OCI-LY3 (cell line): ENCODE results near the gene OR5L2.

Experiments
- H2AFZ ChIP-seq: fragments of 200-600, 300-600 bp; shearing (Covaris generic); 2 replicates; pipeline ENCODE4 v1.6.0; 2014; ENCODE audit warnings: antibody characterized with exemption, low read depth, low read length
- H3K27ac ChIP-seq: fragments of 200-600, 300-600 bp; sonication (generic); 2 replicates; pipeline ENCODE4 v1.5.1; 2014; ENCODE audit warnings: mild to moderate bottlenecking, low read length, moderate library complexity, mixed read lengths
- H3K27me3 ChIP-seq: fragments of 200-600, 300-600 bp; sonication (generic); 2 replicates; pipeline ENCODE4 v1.6.1; 2014; ENCODE audit warnings: low read depth, low read length, mixed read lengths
- H3K36me3 ChIP-seq: fragments of 200-600, 300-600 bp; sonication (generic); replicated peaks from 2 replicates; pipeline ENCODE3; 2014; ENCODE audit warnings: low read depth, low read length, mixed read lengths
- H3K4me1 ChIP-seq: fragments of 300-600, 200-600 bp; sonication (generic); 2 replicates; pipeline ENCODE4 v1.6.1; 2014; ENCODE audit warnings: low read length, mixed read lengths
- H3K4me2 ChIP-seq: fragments of 200-600, 300-600 bp; sonication (generic); 2 replicates; pipeline ENCODE4 v1.6.1; 2014; ENCODE audit warnings: low read length, mixed read lengths
- H3K4me3 ChIP-seq: fragments of 300-600, 200-600 bp; sonication (generic); 2 replicates; pipeline ENCODE4 v1.5.1; 2014; ENCODE audit warnings: antibody characterized with exemption, mild to moderate bottlenecking, low read length, moderate library complexity
- H3K79me2 ChIP-seq: fragments of 300-600, 200-600 bp; shearing (Covaris generic); 2 replicates; pipeline ENCODE4 v1.6.1; 2014; ENCODE audit warnings: mild to moderate bottlenecking, low read length, mixed read lengths
- H3K9ac ChIP-seq: fragments of 300-600, 200-600 bp; shearing (Covaris generic); 2 replicates; pipeline ENCODE4 v1.6.0; 2014; ENCODE audit warnings: mild to moderate bottlenecking, low read length, moderate library complexity
- H3K9me3 ChIP-seq: fragments of 200-600, 300-600 bp; shearing (Covaris generic); 2 replicates; pipeline ENCODE4 v1.6.1; 2014; ENCODE audit warnings: low read length, mixed read lengths; ENCODE audit not compliant: insufficient read depth
- H4K20me1 ChIP-seq: fragments of 200-600, 300-600 bp; sonication (generic); 2 replicates; pipeline ENCODE4 v1.6.1; 2016; ENCODE audit warnings: low read length, mixed read lengths; ENCODE audit not compliant: insufficient read depth
- EZH2phosphoT487 ChIP-seq: fragments of 200-600 bp; shearing (Covaris generic); IDR thresholded peaks from 2 replicates; pipeline ENCODE4 v1.6.1; 2018; ENCODE audit warnings: antibody characterized with exemption, mixed run types, low read depth
- TF ChIP-seq, protein P1 (sequence below): fragments of 200-600, 300-600 bp; sonication (generic); IDR thresholded peaks from 2 replicates; pipeline ENCODE4 v1.5.1; 2014; ENCODE audit warnings: antibody characterized with exemption, low read length, low read depth

OR5L2 gene

GRCh38 chr11:55826919-55827318 lies at the start of gene OR5L2:
Gene OR5L2 (plus strand): TSS chr11:55827219. CDS start chr11:55827219, 0 bp downstream.
- no peak within 1 kb of the TSS for H2AFZ ChIP-seq
- TF ChIP-seq, protein P1, sequence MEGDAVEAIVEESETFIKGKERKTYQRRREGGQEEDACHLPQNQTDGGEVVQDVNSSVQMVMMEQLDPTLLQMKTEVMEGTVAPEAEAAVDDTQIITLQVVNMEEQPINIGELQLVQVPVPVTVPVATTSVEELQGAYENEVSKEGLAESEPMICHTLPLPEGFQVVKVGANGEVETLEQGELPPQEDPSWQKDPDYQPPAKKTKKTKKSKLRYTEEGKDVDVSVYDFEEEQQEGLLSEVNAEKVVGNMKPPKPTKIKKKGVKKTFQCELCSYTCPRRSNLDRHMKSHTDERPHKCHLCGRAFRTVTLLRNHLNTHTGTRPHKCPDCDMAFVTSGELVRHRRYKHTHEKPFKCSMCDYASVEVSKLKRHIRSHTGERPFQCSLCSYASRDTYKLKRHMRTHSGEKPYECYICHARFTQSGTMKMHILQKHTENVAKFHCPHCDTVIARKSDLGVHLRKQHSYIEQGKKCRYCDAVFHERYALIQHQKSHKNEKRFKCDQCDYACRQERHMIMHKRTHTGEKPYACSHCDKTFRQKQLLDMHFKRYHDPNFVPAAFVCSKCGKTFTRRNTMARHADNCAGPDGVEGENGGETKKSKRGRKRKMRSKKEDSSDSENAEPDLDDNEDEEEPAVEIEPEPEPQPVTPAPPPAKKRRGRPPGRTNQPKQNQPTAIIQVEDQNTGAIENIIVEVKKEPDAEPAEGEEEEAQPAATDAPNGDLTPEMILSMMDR, result no peak
- no peak for TF ChIP-seq EZH2phosphoT487

DNA sequence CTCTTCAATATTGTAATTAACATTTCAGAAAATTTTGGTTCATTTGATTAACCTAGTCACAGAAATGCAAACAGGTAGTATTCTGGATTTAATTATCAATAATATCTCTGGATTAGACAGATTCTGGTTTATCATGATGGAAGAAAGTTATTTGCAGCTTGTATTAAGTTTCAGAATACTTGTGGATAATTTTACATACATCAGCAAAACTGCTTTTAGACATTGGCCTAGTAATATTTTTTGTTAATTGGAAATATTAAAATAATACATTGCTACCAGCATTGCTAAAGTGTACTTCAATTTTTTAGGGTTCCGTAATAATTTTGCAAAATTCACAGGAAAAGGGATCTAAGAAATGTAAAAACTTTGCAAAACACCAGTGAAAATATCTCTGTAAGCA lies 35.4 kb upstream of the OR5L2 start:
- Histone ChIP-seq H3K4me2 (no peak overlapping the region), H2AFZ (no peak overlapping the region), H3K4me1 (no peaks in the 10 kb centered on the region), H3K9ac (no peak overlapping the region), H3K4me3 (no peak overlapping the region), H3K79me2 (no peaks in the 10 kb centered on the region), H3K9me3 (no peaks in the 10 kb centered on the region), H3K27ac (no peak overlapping the region), H4K20me1 (no peaks in the 10 kb centered on the region), H3K36me3 (no peaks in the 10 kb centered on the region), H3K27me3 (no peaks in the 10 kb centered on the region)
- no peak for TF ChIP-seq EZH2phosphoT487
- TF ChIP-seq, protein P1, result no peak

More at GRCh38 chr11:55826919-55827318, at the start of gene OR5L2:
- Histone ChIP-seq H3K4me3 (no peak within 1 kb of the TSS), H3K27me3 (no peaks in the 10 kb centered on the region), H3K9me3 (no peaks in the 10 kb centered on the region), H4K20me1 (no peaks in the 10 kb centered on the region), H3K27ac (no peak within 1 kb of the TSS), H3K36me3 (no peaks in the 10 kb centered on the region), H3K4me1 (no peaks in the 10 kb centered on the region), H3K9ac (no peak within 1 kb of the TSS), H3K79me2 (no peaks in the 10 kb centered on the region), H3K4me2 (no peak within 1 kb of the TSS)

DNA sequence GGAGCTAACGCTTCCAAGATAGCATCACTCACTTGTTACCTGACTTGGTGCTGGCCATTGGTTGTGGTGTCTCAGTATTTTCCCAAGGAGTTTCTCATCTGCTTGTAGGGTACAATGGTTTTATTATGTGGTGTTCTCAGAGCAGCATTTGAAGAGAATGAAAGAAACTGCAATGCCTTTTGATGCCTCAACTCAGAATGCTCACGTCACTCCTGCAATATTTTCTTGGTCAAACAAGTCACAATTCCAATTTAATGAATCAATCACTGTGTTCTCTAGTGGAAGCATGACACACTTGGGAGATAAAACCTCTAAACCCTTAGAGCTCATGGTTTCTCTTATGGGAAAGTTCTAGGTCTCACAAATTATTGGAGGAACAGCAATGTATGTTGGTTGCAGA lies 33.7 kb upstream of the OR5L2 start:
- no peak overlapping the region for H3K27ac ChIP-seq
- no peak overlapping the region for H3K9ac ChIP-seq
- H3K4me2 ChIP-seq, result no peak overlapping the region
- H3K79me2 ChIP-seq, result no peaks in the 10 kb centered on the region
- H2AFZ ChIP-seq, result no peak overlapping the region
- H3K9me3 ChIP-seq, result no peaks in the 10 kb centered on the region
- no peaks in the 10 kb centered on the region for H3K36me3 ChIP-seq
- H3K27me3 ChIP-seq, result no peaks in the 10 kb centered on the region
- H4K20me1 ChIP-seq, result no peaks in the 10 kb centered on the region
- TF ChIP-seq EZH2phosphoT487, result no peak
- TF ChIP-seq, protein P1, result no peak
- no peaks in the 10 kb centered on the region for H3K4me1 ChIP-seq
- no peak overlapping the region for H3K4me3 ChIP-seq

DNA sequence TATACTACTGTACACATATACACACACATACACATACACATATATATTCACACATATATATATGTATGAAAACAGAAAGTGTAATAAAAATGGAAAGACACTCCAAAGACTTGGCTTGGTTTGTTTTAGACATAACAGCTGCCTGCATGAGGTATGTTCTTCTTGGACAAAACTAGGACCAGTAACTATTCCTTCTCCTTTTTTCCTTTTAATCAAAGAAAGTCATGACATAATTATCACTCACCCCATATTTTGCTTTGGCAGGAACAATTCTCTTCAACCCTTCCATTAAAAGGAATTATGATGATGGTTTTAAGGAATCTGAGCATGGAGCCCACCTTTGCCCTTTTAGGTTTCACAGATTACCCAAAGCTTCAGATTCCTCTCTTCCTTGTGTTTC lies 31.8 kb upstream of the OR5L2 start, which contains the start of gene OR5D14:
OR5D14 (plus strand) TSS at position 301 of the 400 bp plus-strand sequence; CDS start at position 301, 0 bp downstream.
- Histone ChIP-seq H3K27ac (no peak within 1 kb of the TSS), H3K79me2 (no peaks in the 10 kb centered on the region), H3K4me3 (no peak within 1 kb of the TSS), H4K20me1 (no peaks in the 10 kb centered on the region), H2AFZ (no peak within 1 kb of the TSS), H3K9ac (no peak within 1 kb of the TSS), H3K9me3 (no peaks in the 10 kb centered on the region), H3K4me2 (no peak within 1 kb of the TSS), H3K4me1 (no peaks in the 10 kb centered on the region), H3K36me3 (no peaks in the 10 kb centered on the region), H3K27me3 (no peaks in the 10 kb centered on the region)
- TF ChIP-seq EZH2phosphoT487, result no peak
- TF ChIP-seq, protein P1, result no peak
